Thyroid gland (tissue), 4 donors: ENCODE measurements around the gene TCF21. TPM values are rescaled to one million over a fixed set of nuclear protein-coding genes. Genes with fewer than 3 reads are reported as not detected.

ENCODE experiments used
- DNase-seq, 2 donors: peaks; one replicate each; pipeline ENCODE4 v3.0.0-alpha.2; 2019
- H3K27ac ChIP-seq, 3 donors: fragments of 200-600 bp; sonication (generic); 1 replicate in 2 of 3; 2 replicates in 1 of 3; pipeline ENCODE4 v1.5.1; 2016 to 2019; ENCODE audit warnings: mild to moderate bottlenecking in 1 of 3, moderate library complexity in 1 of 3
- H3K27me3 ChIP-seq: fragments of 200-600 bp; sonication (generic); one replicate; pipeline ENCODE4 v1.5.1; 2019
- H3K36me3 ChIP-seq, 2 donors: fragments of 200-600 bp; sonication (generic); one replicate each; pipeline ENCODE4 v1.5.1; 2016 to 2019
- H3K4me1 ChIP-seq, 2 donors: fragments of 200-600 bp; sonication (generic); one replicate each; pipeline ENCODE4 v1.5.1; 2017 to 2019
- H3K4me3 ChIP-seq, 3 donors: fragments of 200-600 bp; sonication (generic); replicated peaks in 1 of 3; 1 replicate in 2 of 3; 2 replicates in 1 of 3; pipeline ENCODE4 v1.5.1; 2016; ENCODE audit warnings: mild to moderate bottlenecking in 1 of 3
- H3K9me3 ChIP-seq: fragments of 200-600 bp; sonication (generic); one replicate; pipeline ENCODE4 v1.5.1; 2017
- POLR2A ChIP-seq, 2 donors: fragments of 450-650 bp; IDR thresholded peaks; one replicate each; pipeline ENCODE4 v1.6.1; 2017; ENCODE audit warnings: antibody characterized with exemption in 2 of 2, mild to moderate bottlenecking in 2 of 2, moderate library complexity in 1 of 2
- WGBS, 2 donors: methylation state at CpG; one replicate each; pipeline ENCODE4 v1.1.5; 2017; 5-methylcytosine and 5-hydroxymethylcytosine counted together
- intact Hi-C: fragments of 100-400 bp; cut with DNase I; formaldehyde crosslinking; loops from one replicate; pipeline ENCODE4 v1.15.1; 2023
- total RNA-seq, 4 donors: library from RNA; depleted of rRNA; stranded (reverse); fragments of >200 nt; gene quantifications; one replicate each; pipeline ENCODE4 v1.2.3, GENCODE V29; 2016
- TF ChIP-seq, protein P1 (sequence below), 6 experiments: fragments of 200-600 bp in 3 of 6; fragments of 450-650 bp in 3 of 6; sonication (generic) in 3 of 6; IDR thresholded peaks; one replicate each; pipeline ENCODE4 v1.5.1; 2016 to 2019; ENCODE audit warnings: antibody characterized with exemption in 6 of 6, mild to moderate bottlenecking in 2 of 6, inconsistent platforms in 1 of 6, moderate library complexity in 1 of 6

Gene TCF21
- total RNA-seq, 4 donors from 2014 or later, result 0.20 to 1.4 TPM; not detected in 2

DNA sequence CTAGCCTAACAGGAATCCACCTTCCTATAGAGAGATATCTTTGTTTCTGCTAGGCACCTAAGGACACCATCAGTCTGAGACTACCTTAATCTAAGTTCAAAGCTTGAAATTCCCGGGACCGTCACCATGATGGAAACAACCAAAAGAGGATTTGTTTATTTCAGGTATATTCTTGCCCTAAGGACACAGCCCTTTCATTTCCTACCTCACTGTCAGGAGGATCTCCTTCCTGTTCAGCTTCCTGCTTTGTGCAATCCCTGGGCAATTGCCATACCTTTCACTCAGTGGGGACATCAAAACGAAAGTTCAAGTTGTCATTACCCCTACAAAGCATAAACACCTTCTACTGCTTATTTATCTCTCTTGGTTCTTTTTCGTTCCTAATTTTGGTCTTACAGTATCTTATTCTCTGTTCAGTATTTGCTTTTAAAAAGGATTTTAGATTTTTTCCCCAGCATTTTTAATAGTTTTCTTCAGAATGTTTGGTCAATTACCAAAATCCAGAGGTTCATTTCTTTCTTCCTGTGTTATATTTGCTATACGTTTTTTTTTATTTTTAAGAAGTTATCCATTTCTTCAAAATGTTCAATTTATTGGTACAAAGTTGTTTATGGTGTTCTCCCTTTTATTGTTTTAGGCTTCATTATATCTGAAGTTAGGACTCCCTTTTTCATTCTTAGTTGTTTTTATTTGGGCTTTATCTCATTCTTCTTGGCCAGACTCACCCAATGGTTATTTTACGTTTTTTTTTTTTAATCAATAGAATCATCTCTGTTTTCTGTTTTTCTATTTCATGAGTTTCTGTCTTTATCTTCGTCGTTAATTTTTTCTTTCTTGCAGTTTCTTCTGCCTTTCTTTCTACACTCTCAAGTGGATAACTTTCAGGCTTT lies 51.1 kb downstream of the TCF21 start:
- no peak overlapping the region for H3K4me3 ChIP-seq
- no peak overlapping the region for H3K27ac ChIP-seq
- intact Hi-C loops, result no loop called here
- DNase-seq, result no peak
- no peak for TF ChIP-seq POLR2A (IDR thresholded peaks at IDR 0.05)
- TF ChIP-seq, protein P1, sequence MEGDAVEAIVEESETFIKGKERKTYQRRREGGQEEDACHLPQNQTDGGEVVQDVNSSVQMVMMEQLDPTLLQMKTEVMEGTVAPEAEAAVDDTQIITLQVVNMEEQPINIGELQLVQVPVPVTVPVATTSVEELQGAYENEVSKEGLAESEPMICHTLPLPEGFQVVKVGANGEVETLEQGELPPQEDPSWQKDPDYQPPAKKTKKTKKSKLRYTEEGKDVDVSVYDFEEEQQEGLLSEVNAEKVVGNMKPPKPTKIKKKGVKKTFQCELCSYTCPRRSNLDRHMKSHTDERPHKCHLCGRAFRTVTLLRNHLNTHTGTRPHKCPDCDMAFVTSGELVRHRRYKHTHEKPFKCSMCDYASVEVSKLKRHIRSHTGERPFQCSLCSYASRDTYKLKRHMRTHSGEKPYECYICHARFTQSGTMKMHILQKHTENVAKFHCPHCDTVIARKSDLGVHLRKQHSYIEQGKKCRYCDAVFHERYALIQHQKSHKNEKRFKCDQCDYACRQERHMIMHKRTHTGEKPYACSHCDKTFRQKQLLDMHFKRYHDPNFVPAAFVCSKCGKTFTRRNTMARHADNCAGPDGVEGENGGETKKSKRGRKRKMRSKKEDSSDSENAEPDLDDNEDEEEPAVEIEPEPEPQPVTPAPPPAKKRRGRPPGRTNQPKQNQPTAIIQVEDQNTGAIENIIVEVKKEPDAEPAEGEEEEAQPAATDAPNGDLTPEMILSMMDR (IDR thresholded peaks at IDR 0.05), result no peak
- H3K27me3 ChIP-seq, result no peaks in the 10 kb centered on the region
- no peaks in the 10 kb centered on the region for H3K4me1 ChIP-seq
- no peaks in the 10 kb centered on the region for H3K9me3 ChIP-seq
- no peaks in the 10 kb centered on the region for H3K36me3 ChIP-seq
- WGBS, 2 donors, result 76 to 78% methylated on average over 8 of the region's 8 CpGs

Other genes with a start within 250 kb of the TCF21 start
- gene TBPL1, start 64.1 kb downstream of the TCF21 start, total RNA-seq, result 10 to 100 TPM; 12.1 to 57.9 (median 17.0) TPM
- under 1 TPM; 0.56 to 0.94 (median 0.65) TPM for gene SLC2A12, start 163.5 kb downstream of the TCF21 start, total RNA-seq